Effector memory CD4-positive, alpha-beta T cell (primary cell): ENCODE results near the gene MKI67.
"Not testable (repeated sequence)": the region's sequence is repeated elsewhere in the genome, so short reads cannot be mapped to it uniquely, and the experiment has no call there.

Experiments
- DNase-seq, 3 donors: peaks; one replicate each; pipeline ENCODE4 v3.0.0-alpha.2; 2020
- H3K27ac ChIP-seq: 2 replicates; pipeline ENCODE4 v1.7.0; 2013; ENCODE audit warnings: mild to moderate bottlenecking, low read length, moderate library complexity; ENCODE audit not compliant: insufficient read depth, poor library complexity, severe bottlenecking
- H3K27me3 ChIP-seq: replicated peaks from 2 replicates; pipeline ENCODE4 v1.7.0; 2013; ENCODE audit warnings: mild to moderate bottlenecking, low read length; ENCODE audit not compliant: insufficient read depth, control insufficient read depth, poor library complexity, severe bottlenecking
- H3K36me3 ChIP-seq: 2 replicates; pipeline ENCODE4 v1.7.0; 2013; ENCODE audit warnings: mild to moderate bottlenecking, low read length, moderate library complexity; ENCODE audit not compliant: control insufficient read depth, insufficient read depth
- H3K4me1 ChIP-seq: 2 replicates; pipeline ENCODE4 v1.7.0; 2013; ENCODE audit warnings: low read length, mild to moderate bottlenecking; ENCODE audit not compliant: control insufficient read depth, insufficient read depth, poor library complexity, severe bottlenecking
- H3K4me3 ChIP-seq: 2 replicates; pipeline ENCODE4 v1.7.0; 2013; ENCODE audit warnings: low read length, low read depth, mild to moderate bottlenecking; ENCODE audit not compliant: insufficient read depth, poor library complexity, severe bottlenecking
- H3K9me3 ChIP-seq: 2 replicates; pipeline ENCODE4 v1.7.0; 2013; ENCODE audit warnings: mild to moderate bottlenecking, low read length, moderate library complexity; ENCODE audit not compliant: control insufficient read depth

The MKI67 gene

DNA sequence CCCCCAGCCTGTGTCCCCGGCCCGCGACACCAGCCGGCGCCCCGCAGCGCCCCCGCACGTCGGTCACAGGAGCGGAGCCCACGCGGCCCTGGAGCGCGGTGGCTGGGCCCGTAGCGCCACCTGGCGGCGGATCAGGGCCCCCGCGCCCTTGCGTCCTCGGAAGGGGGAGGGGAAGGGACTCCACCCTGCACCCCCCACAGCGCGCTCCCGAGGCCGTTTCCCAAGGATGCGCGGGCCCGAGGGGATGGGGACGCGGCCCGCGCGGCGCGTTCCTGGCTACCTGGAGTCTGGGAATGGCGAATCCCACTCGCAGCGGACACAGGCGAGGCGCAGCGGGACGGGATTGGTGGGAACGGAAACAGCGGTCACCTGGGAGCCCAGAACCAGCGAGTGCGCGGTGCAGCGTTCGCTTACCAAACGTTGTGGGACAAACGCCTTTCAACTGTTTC, 23.8 kb upstream of the MKI67 start:
- Histone ChIP-seq H3K27me3 (no peaks in the 10 kb centered on the region), H3K27ac (no peak overlapping the region), H3K36me3 (no peaks in the 10 kb centered on the region), H3K9me3 (no peaks in the 10 kb centered on the region), H3K4me1 (peaks cover 8% of the 10 kb centered on the region), H3K4me3 (peak overlapping the region; percentile 80)
- peak; percentile 57 to 72 (median 64) for DNase-seq

DNA sequence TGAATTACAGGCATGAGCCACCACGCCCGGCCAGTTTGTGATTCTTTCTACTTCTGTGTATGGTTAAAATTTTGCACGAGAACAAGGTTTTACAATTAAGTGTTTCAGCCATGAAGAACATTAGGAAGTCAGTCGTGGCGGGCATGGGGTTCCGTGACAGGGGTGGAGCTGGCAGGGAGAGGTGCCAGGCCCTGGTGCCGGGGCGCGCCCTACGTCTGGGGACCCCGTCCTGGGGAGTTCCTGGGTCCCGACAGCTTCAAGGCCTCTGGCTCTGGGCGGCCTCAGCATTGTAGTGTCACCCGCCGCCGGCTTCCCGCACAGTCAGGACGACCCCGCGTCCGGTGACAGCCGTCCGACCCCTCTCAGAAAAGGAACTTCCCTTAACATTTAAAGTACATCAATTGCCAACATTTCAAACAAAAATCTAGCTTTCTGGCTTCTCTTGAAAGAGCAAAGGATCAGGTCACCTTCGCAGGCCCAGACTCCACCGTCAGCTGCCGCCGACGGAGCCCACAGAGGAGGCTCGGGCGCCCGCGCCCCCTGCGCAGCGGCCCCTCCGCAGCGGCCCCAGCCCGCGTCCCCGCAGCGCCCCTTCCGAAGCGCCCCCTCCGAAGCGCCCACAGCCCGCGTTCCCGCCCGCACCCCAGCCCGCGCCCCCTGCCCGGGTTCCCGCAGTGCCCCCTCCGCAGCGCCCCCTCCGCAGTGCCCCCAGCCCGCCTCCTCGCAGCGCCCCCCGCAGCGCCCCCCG, 23.2 kb upstream of the MKI67 start:
- no peaks in the 10 kb centered on the region for H3K27me3 ChIP-seq
- no peaks in the 10 kb centered on the region for H3K36me3 ChIP-seq
- DNase-seq, result no peak
- H3K4me3 ChIP-seq, result no peak overlapping the region
- peaks cover 8% of the 10 kb centered on the region for H3K4me1 ChIP-seq
- H3K27ac ChIP-seq, result no peak overlapping the region
- H3K9me3 ChIP-seq, result no peaks in the 10 kb centered on the region

DNA sequence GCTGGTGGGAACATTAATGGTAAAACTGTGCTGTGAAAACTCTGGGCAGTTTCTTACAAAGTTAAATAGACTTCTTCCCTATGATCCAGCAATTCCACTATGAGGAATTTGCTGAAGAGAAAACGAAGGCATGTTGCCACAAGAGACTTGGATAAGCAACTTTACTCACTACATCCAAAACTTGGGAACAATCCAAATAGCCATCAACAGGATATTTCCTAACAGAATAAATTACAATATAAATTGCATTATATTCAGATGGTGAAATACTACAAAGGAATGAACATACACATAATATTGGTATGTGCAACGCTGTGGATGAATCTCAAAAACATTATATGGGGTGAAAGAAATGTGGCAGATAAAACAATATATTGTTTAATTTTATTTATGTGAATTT, 21.4 kb upstream of the MKI67 start:
- DNase-seq, result no peak
- H3K36me3 ChIP-seq, result no peaks in the 10 kb centered on the region
- no peak overlapping the region for H3K27ac ChIP-seq
- H3K4me1 ChIP-seq, result peaks cover 8% of the 10 kb centered on the region
- H3K27me3 ChIP-seq, result no peaks in the 10 kb centered on the region
- no peaks in the 10 kb centered on the region for H3K9me3 ChIP-seq
- no peak overlapping the region for H3K4me3 ChIP-seq

DNA sequence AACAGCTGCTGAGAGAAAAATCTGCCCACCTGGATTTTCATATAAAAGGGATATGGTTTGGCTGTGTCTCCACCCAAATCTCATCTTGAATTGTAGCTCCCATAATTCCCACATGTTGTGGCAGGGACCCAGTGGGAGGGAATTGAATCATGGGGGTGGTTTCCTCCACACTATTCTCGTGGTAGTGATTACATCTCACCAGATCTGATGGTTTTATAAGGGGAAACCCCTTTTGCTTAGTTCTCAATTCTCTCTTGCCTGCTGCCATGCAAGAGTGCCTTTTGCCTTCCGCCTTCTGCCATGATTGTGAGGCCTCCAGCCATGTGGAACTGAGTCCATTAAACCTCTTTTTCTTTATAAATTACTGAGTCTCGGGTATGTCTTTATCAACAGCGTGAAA, 20.8 kb upstream of the MKI67 start:
- no peak overlapping the region for H3K4me3 ChIP-seq
- no peaks in the 10 kb centered on the region for H3K9me3 ChIP-seq
- peaks cover 8% of the 10 kb centered on the region for H3K4me1 ChIP-seq
- H3K27ac ChIP-seq, result no peak overlapping the region
- DNase-seq, result no peak
- H3K36me3 ChIP-seq, result no peaks in the 10 kb centered on the region
- H3K27me3 ChIP-seq, result no peaks in the 10 kb centered on the region

DNA sequence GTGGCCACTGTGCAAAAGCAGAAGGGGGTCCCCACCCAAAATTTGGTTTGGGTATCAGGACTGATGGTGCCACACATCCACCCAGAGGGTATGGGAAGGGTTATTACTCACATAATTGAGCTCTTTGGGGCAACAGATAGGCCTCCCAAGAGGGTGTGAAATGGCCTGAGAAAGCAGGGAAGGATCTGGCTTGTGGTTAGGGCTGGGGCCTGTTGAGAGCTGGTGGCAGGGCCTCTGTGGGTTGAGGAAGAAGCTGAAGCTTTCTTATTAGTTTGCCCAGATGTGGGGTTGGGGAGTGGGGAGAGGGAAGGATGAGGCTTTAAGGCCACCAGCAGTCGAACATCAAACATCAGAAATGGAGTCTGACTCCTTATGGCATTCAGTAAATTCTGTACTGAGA, 18.3 kb upstream of the MKI67 start:
- DNase-seq, result no peak
- no peak overlapping the region for H3K27ac ChIP-seq
- H3K9me3 ChIP-seq, result no peaks in the 10 kb centered on the region
- peaks cover 3% of the 10 kb centered on the region for H3K4me1 ChIP-seq
- H3K4me3 ChIP-seq, result no peak overlapping the region
- no peaks in the 10 kb centered on the region for H3K36me3 ChIP-seq
- no peaks in the 10 kb centered on the region for H3K27me3 ChIP-seq

DNA sequence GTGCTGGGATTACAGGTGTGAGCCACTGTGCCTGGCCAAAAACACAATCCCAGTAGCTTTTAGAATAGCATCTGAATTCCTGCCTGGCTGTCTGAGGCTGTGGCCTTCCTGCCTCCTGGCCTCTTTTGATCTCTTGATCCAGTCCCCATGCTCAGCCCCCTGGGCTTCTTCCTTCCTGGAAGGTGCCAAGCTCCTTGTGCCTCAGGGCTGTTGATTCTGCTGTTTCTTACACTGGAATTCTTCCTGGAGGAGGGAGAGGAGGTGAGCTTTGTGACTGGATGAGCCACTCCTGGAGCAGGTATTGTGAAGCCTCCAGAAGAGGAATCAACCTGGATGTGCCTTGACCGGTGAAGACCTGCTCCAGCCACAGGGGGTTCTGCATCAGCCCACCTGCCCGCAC, 17.3 kb upstream of the MKI67 start:
- no peak overlapping the region for H3K4me3 ChIP-seq
- no peaks in the 10 kb centered on the region for H3K27me3 ChIP-seq
- DNase-seq, result no peak
- no peaks in the 10 kb centered on the region for H3K9me3 ChIP-seq
- no peak overlapping the region for H3K27ac ChIP-seq
- no peaks in the 10 kb centered on the region for H3K36me3 ChIP-seq
- no peaks in the 10 kb centered on the region for H3K4me1 ChIP-seq

DNA sequence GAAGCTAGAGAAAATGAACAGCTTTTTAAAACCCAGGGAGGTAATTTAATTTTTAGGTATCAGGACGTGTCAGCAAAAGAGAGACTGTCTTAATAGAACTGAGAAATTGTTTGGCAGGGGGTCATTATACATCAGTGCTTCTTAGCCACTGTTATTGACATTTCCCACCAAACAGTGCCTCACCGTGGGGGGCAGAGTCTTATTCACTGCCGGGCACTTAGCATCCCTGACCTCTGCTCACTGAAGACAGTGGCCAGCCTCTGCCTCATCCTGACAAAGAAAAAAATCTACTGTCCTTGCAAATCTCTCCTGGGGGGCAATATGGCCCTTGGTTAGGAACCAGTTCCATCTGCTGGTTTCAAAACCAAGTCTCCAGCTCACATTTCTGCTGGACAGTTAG, 14.2 kb upstream of the MKI67 start:
- Histone ChIP-seq H3K4me1 (no peaks in the 10 kb centered on the region), H3K36me3 (no peaks in the 10 kb centered on the region), H3K27ac (no peak overlapping the region), H3K4me3 (no peak overlapping the region), H3K27me3 (no peaks in the 10 kb centered on the region), H3K9me3 (no peaks in the 10 kb centered on the region)
- DNase-seq, result no peak

DNA sequence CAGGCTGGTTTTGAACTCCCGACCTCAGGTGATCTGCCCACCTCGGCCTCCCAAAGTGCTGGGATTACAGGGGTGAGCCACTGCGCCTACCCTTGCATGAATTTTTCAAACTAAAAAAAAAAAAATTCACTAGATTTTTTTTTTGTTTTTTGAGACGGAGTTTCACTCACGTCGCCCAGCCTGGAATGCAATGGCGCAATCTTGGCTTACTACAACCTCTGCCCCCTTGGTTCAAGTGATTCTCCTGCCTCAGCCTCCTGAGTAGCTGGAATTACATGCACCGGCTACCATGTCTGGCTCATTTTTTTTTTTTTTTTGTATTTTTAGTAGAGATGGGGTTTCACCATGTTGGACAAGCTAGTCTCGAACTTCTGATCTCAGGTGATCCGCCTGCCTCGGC, 12.2 kb upstream of the MKI67 start:
- H3K9me3 ChIP-seq, H3K36me3 ChIP-seq, H3K4me3 ChIP-seq, H3K27ac ChIP-seq, H3K27me3 ChIP-seq, DNase-seq, H3K4me1 ChIP-seq: not testable (repeated sequence)

DNA sequence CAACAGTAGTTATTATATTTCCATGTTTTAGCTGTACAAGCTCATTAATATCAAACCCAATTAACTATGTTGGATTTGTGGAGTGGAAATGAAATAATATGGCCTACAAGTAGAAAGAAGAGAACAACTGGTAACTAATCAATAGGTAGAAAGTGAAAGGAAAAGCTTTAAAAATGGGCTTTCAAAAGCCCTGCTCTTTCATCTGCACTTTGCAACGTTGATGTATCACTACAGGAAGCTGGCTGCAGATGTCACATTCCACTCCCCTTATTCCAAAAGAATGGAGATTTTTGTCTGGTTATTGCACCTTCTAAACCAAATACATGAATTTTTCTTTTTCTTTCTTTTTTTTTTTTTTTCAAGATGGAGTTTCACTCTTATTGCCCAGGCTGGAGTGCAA, 11.7 kb upstream of the MKI67 start:
- Histone ChIP-seq H3K27ac (no peak overlapping the region), H3K9me3 (no peaks in the 10 kb centered on the region), H3K36me3 (no peaks in the 10 kb centered on the region), H3K27me3 (no peaks in the 10 kb centered on the region), H3K4me1 (no peaks in the 10 kb centered on the region), H3K4me3 (no peak overlapping the region)
- no peak for DNase-seq

DNA sequence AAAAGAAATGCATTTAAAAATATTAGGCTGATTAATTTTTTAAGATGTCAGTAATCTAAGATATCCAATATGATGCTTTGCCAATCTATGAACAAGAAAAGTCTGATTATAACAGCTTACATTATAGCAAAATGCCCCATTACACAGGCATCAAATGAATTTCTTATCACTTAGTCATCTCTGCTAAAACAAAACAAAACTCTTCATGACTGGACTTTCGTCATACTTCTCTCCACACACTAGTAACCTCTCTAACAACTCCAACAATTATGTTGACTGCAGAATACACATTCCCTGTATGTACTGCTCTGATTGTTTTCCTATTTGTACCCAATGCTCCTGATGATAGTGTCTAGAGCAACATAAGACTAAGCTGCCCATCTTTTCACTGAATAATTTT, 3.8 kb upstream of the MKI67 start:
- Histone ChIP-seq H3K4me1 (peaks cover 12% of the 10 kb centered on the region), H3K4me3 (no peak overlapping the region), H3K36me3 (no peaks in the 10 kb centered on the region), H3K27ac (no peak overlapping the region), H3K9me3 (no peaks in the 10 kb centered on the region), H3K27me3 (peaks cover 5% of the 10 kb centered on the region)
- DNase-seq, result no peak
